Ishikawa (cell line): ENCODE results near the gene ACSL1.

Experiments used
- CEBPB ChIP-seq: IDR thresholded peaks from 2 replicates; pipeline ENCODE4 v1.6.1; 2012
- CREB1 ChIP-seq: IDR thresholded peaks from 2 replicates; pipeline ENCODE4 v1.6.1; 2012; ENCODE audit warnings: low read depth
- EGR1 ChIP-seq: IDR thresholded peaks from 2 replicates; pipeline ENCODE4 v1.6.1; 2012
- EP300 ChIP-seq: IDR thresholded peaks from 2 replicates; pipeline ENCODE4 v1.6.1; 2012; ENCODE audit warnings: borderline replicate concordance
- FOXM1 ChIP-seq: IDR thresholded peaks from 2 replicates; pipeline ENCODE4 v1.6.1; 2012; ENCODE audit warnings: low read depth, borderline replicate concordance
- NFIC ChIP-seq: IDR thresholded peaks from 2 replicates; pipeline ENCODE4 v1.6.1; 2012
- RAD21 ChIP-seq: IDR thresholded peaks from 2 replicates; pipeline ENCODE4 v1.6.1; 2012; ENCODE audit warnings: low read depth
- REST ChIP-seq: IDR thresholded peaks from 2 replicates; pipeline ENCODE4 v1.6.1; 2012; ENCODE audit warnings: low read depth, mild to moderate bottlenecking
- TAF1 ChIP-seq: IDR thresholded peaks from 2 replicates; pipeline ENCODE4 v1.6.1; 2012; ENCODE audit warnings: low read depth, mild to moderate bottlenecking
- TCF12 ChIP-seq: IDR thresholded peaks from 2 replicates; pipeline ENCODE4 v1.6.1; 2012; ENCODE audit warnings: low read depth
- TEAD4 ChIP-seq: IDR thresholded peaks from 2 replicates; pipeline ENCODE4 v1.6.1; 2012
- USF1 ChIP-seq: IDR thresholded peaks from 2 replicates; pipeline ENCODE4 v1.6.1; 2012
- YY1 ChIP-seq: IDR thresholded peaks from 2 replicates; pipeline ENCODE4 v1.6.1; 2012; ENCODE audit warnings: low read depth
- ZBTB7A ChIP-seq: IDR thresholded peaks from 2 replicates; pipeline ENCODE4 v1.6.1; 2012; ENCODE audit warnings: low read depth
- TF ChIP-seq, protein P1 (sequence below): IDR thresholded peaks from 2 replicates; pipeline ENCODE4 v1.6.1; 2012

Gene ACSL1

GRCh38 chr4:184808713-184809050, 17.1 kb downstream of the ACSL1 start:
- TF ChIP-seq REST, result peak; percentile 53
- TF ChIP-seq ZBTB7A, result no peak

GRCh38 chr4:184807797-184808712, 17.7 kb downstream of the ACSL1 start:
- no peak for TF ChIP-seq FOXM1
- no peak for TF ChIP-seq EP300
- TF ChIP-seq YY1, result no peak
- no peak for TF ChIP-seq EGR1
- TF ChIP-seq, protein P1, sequence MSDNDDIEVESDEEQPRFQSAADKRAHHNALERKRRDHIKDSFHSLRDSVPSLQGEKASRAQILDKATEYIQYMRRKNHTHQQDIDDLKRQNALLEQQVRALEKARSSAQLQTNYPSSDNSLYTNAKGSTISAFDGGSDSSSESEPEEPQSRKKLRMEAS, result no peak
- no peak for TF ChIP-seq CREB1
- no peak for TF ChIP-seq TCF12
- TF ChIP-seq REST, result no peak
- no peak for TF ChIP-seq USF1
- TF ChIP-seq CEBPB, result no peak
- no peak for TF ChIP-seq ZBTB7A
- TF ChIP-seq TEAD4, result no peak

DNA sequence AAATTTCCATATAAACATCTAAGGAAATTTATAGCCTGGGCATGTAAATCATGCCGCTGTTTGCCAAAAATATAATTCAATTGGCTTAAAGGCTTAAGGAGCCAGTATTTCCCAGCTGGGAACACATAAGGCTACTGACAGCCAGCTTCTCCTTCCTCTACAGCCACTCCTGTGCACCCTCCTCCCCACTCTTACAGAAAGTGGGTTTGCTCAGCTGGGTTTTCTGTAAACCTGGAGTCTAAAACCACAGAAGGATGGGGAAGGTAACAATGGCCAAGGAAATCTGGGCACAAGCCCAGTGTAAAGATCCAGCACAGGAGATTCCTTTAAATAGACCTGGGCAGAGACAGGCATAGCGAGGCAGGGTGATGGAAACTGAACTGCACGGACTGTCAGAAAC, 18.5 kb downstream of the ACSL1 start:
- no peak for TF ChIP-seq YY1
- TF ChIP-seq CREB1, result no peak
- TF ChIP-seq, protein P1, result no peak
- TF ChIP-seq EGR1, result no peak

DNA sequence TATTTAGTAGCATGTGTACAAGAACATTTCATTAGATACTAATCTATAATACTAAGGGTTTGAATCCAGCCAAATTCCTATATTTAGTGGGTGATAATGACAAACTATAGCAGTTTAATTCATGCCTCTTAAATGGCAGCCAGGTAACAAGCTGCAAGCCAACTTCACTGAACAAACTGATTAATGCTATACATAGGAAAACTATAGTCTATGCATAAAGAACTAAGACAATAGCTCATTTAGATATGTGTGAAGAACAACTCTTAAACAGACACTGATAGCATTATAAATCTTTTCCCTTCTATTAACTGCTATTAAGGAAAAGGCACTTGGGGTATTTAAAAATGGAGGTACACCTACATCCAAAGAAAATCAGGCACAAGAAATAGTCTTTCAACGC, 19.1 kb downstream of the ACSL1 start:
- TF ChIP-seq RAD21, result no peak
- no peak for TF ChIP-seq CREB1
- no peak for TF ChIP-seq TAF1
- no peak for TF ChIP-seq REST
- no peak for TF ChIP-seq TCF12
- TF ChIP-seq ZBTB7A, result no peak
- TF ChIP-seq, protein P1, result no peak

- TF ChIP-seq USF1, result no peak
- TF ChIP-seq CEBPB, result no peak
- TF ChIP-seq TAF1, result no peak
- TF ChIP-seq EGR1, result no peak
- TF ChIP-seq FOXM1, result no peak
- no peak for TF ChIP-seq YY1
- TF ChIP-seq EP300, result no peak
- TF ChIP-seq, protein P1, result no peak
- TF ChIP-seq CREB1, result no peak
- no peak for TF ChIP-seq RAD21
- TF ChIP-seq TEAD4, result no peak
- TF ChIP-seq REST, result no peak
- no peak for TF ChIP-seq NFIC
- no peak for TF ChIP-seq TCF12
- no peak for TF ChIP-seq ZBTB7A
Measured at GRCh38 chr4:184806229-184806550, 19.6 kb downstream of the ACSL1 start.
